HepG2 (cell line): ENCODE measurements around the gene LIMCH1. TPM values are rescaled to one million over a fixed set of nuclear protein-coding genes. Genes with fewer than 3 reads are reported as not detected.

Experiments used
- ATAC-seq: fragments of 200-7000 bp; cut with Tn5 transposase; 3 replicates; pipeline ENCODE4 v1.9.1; 2020; ENCODE audit warnings: mild to moderate bottlenecking, moderate library complexity
- BruUV-seq: library from RNA; stranded (reverse); fragments of 400-500 nt; replicated peaks from 2 replicates; lab custom pipeline; 2021; lab: Mats Ljungman, UMichigan
- CTCF ChIA-PET: fragments of 300-600 bp; formaldehyde crosslinking; extraction: SDS; loops from one replicate; lab custom pipeline; 2021; ENCODE audit warnings: low total read pairs, inconsistent platforms, low intra/inter-chr PET ratio; lab: Yijun Ruan, JAX
- POLR2A ChIA-PET: fragments of 350-600 bp; sonication (Branson Sonifier 250); formaldehyde crosslinking; loops from one replicate; lab custom pipeline; 2020; ENCODE audit warnings: antibody characterized with exemption, inconsistent platforms; lab: Yijun Ruan, JAX
- DNase-seq: peaks from one replicate; pipeline ENCODE4 v3.0.0-alpha.2; 2015; ENCODE audit warnings: low spot score
- FAIRE-seq: peaks from 3 replicates; lab custom pipeline; 2011; peaks lifted over from hg19 to GRCh38; lab: Jason Lieb, UNC
- H2AFZ ChIP-seq: one replicate; pipeline ENCODE4 v1.6.1; 2011; ENCODE audit warnings: low read length, inconsistent platforms
- H3K27ac ChIP-seq: fragments of 300-600 bp; 3 replicates; pipeline ENCODE4 v1.8.0; 2011; ENCODE audit warnings: mixed run types, mild to moderate bottlenecking, mixed read lengths, low read length, inconsistent platforms; ENCODE audit not compliant: insufficient read depth; ENCODE audit errors: extremely low read length
- H3K27me3 ChIP-seq, 2 experiments: fragments of 200-600 bp in 1 of 2; 2 replicates in 1 of 2; 3 replicates in 1 of 2; pipeline versions ENCODE4 v1.6.0 to v1.8.0; 2011; ENCODE audit warnings: low read length in 2 of 2, mild to moderate bottlenecking in 2 of 2, moderate library complexity in 2 of 2, inconsistent platforms in 1 of 2; ENCODE audit not compliant: insufficient read depth in 2 of 2, control insufficient read depth in 1 of 2
- H3K36me3 ChIP-seq, 2 experiments: fragments of 200-600 bp in 1 of 2; replicated peaks in 1 of 2; 2 replicates in 1 of 2; 3 replicates in 1 of 2; pipeline versions ENCODE4 v1.5.1 to v1.8.0; 2011; ENCODE audit warnings: low read length in 2 of 2, inconsistent platforms in 1 of 2; ENCODE audit not compliant: insufficient read depth in 2 of 2, control insufficient read depth in 1 of 2
- H3K4me1 ChIP-seq: 2 replicates; pipeline ENCODE4 v1.5.1; 2012; ENCODE audit warnings: low read length, inconsistent platforms; ENCODE audit not compliant: insufficient read depth
- H3K4me2 ChIP-seq: 2 replicates; pipeline ENCODE4 v1.6.0; 2011; ENCODE audit warnings: low read depth, low read length, inconsistent platforms
- H3K4me3 ChIP-seq, 3 experiments: fragments of 200-600 bp in 1 of 3; sonication (generic), shearing (Covaris generic) in 1 of 3; replicated peaks in 1 of 3; 2 replicates each; pipeline ENCODE4 v1.5.1; 2011 to 2016; ENCODE audit warnings: low read length in 3 of 3, inconsistent platforms in 2 of 3, low read depth in 2 of 3, mild to moderate bottlenecking in 2 of 3, control low read depth in 1 of 3, mixed read lengths in 1 of 3; ENCODE audit not compliant: insufficient read depth in 1 of 3
- H3K79me2 ChIP-seq: one replicate; pipeline ENCODE4 v1.6.1; 2011; ENCODE audit warnings: low read length, inconsistent platforms; ENCODE audit not compliant: insufficient read depth
- H3K9ac ChIP-seq: 2 replicates; pipeline ENCODE4 v1.6.0; 2011; ENCODE audit warnings: mild to moderate bottlenecking, low read depth, low read length, inconsistent platforms; ENCODE audit not compliant: insufficient read depth
- H3K9me3 ChIP-seq: 2 replicates; pipeline ENCODE4 v1.5.1; 2012; ENCODE audit warnings: mild to moderate bottlenecking, low read length
- H4K20me1 ChIP-seq: 2 replicates; pipeline ENCODE4 v1.6.0; 2011; ENCODE audit warnings: inconsistent platforms, mild to moderate bottlenecking, low read length, moderate library complexity; ENCODE audit not compliant: insufficient read depth
- HNF1A ChIP-seq, 2 experiments: sonication (generic) in 1 of 2; formaldehyde crosslinking in 1 of 2; IDR thresholded peaks; 2 replicates each; pipeline versions ENCODE4 v1.4.0 to v1.6.1; 2016 to 2020; ENCODE audit warnings: borderline replicate concordance in 1 of 2, low read depth in 1 of 2, mild to moderate bottlenecking in 1 of 2, missing genetic modification reagents in 1 of 2
- KDM1A ChIP-seq: IDR thresholded peaks from 2 replicates; pipeline ENCODE4 v1.6.1; 2016; ENCODE audit warnings: missing compliant biosample characterization
- MXI1 ChIP-seq: IDR thresholded peaks from 3 replicates; pipeline ENCODE4 v1.6.1; 2012; ENCODE audit warnings: low read depth, low read length, inconsistent platforms, borderline replicate concordance
- PAF1 ChIP-seq: IDR thresholded peaks from 2 replicates; pipeline ENCODE4 v1.6.1; 2016; ENCODE audit warnings: missing genetic modification reagents, missing compliant biosample characterization
- PBX3 ChIP-seq: sonication (generic); formaldehyde crosslinking; IDR thresholded peaks from 2 replicates; pipeline ENCODE4 v1.8.1; 2023; ENCODE audit warnings: missing genetic modification reagents, inconsistent platforms, borderline replicate concordance
- SRSF4 ChIP-seq: fragments of 200-400 bp; formaldehyde crosslinking; IDR thresholded peaks from one replicate; pipeline ENCODE4 v1.6.1; 2018; ENCODE audit warnings: mild to moderate bottlenecking, low read depth, low read length, moderate library complexity; ENCODE audit not compliant: poor library complexity, severe bottlenecking
- ZBTB38 ChIP-seq: sonication (generic); formaldehyde crosslinking; IDR thresholded peaks from 2 replicates; pipeline ENCODE4 v1.5.1; 2020; ENCODE audit warnings: mild to moderate bottlenecking, missing genetic modification reagents
- ZNF317 ChIP-seq: sonication (generic); formaldehyde crosslinking; IDR thresholded peaks from 2 replicates; pipeline ENCODE4 v1.5.0; 2020; ENCODE audit warnings: mild to moderate bottlenecking, missing genetic modification reagents
- ZNF646 ChIP-seq: sonication (generic); formaldehyde crosslinking; IDR thresholded peaks from 2 replicates; pipeline ENCODE4 v1.9.0; 2021; ENCODE audit warnings: mild to moderate bottlenecking, missing genetic modification reagents
- ZSCAN22 ChIP-seq: sonication (generic); formaldehyde crosslinking; IDR thresholded peaks from 2 replicates; pipeline ENCODE4 v1.4.0; 2020; ENCODE audit warnings: mild to moderate bottlenecking, missing genetic modification reagents
- WGBS: methylation state at CpG from one replicate; pipeline ENCODE4 v1.1.6; 2017; ENCODE audit warnings: low lambda C conversion rate; 5-methylcytosine and 5-hydroxymethylcytosine counted together
- in situ Hi-C: cut with HindIII; loops from 2 replicates; pipeline ENCODE4 v1.10.0; 2017; ENCODE audit warnings: low pct_unique_long_range_greater_than_20kb; ENCODE audit not compliant: extremely low pct_ligation_motif_present
- intact Hi-C: fragments of 100-400 bp; cut with micrococcal nuclease; formaldehyde crosslinking; loops from one replicate; pipeline ENCODE4 v1.10.0; 2022; ENCODE audit not compliant: unreplicated experiment
- polyA plus RNA-seq, 8 experiments: library from polyadenylated mRNA; depleted of rRNA in 3 of 8; stranded (reverse) in 7 of 8; unstranded in 1 of 8; fragments of >200 nt; fragmentation: Illumina TruSeq in 4 of 8; extraction: Trizol in 4 of 8; gene quantifications; 2 replicates each; pipeline versions ENCODE4 v1.2.1 to v1.2.3, GENCODE V29; 2011 to 2016; ENCODE audit warnings: low read depth in 4 of 8, missing spikeins in 1 of 8, mixed read lengths in 1 of 8; ENCODE audit not compliant: insufficient read depth in 1 of 8
- total RNA-seq, 5 experiments: library from RNA; depleted of rRNA; stranded (reverse); fragments of >200 nt; fragmentation: Illumina TruSeq; extraction: Trizol; gene quantifications; 2 replicates each; pipeline ENCODE4 v1.2.3, GENCODE V29; 2016; ENCODE audit warnings: low read depth in 1 of 5

Gene LIMCH1
- total and polyA plus RNA-seq, 2 of the 13 experiments (the other 11 are each of a cell fraction or from before 2014, with no cell fraction given): 0.04 TPM; not detected in 1

DNA sequence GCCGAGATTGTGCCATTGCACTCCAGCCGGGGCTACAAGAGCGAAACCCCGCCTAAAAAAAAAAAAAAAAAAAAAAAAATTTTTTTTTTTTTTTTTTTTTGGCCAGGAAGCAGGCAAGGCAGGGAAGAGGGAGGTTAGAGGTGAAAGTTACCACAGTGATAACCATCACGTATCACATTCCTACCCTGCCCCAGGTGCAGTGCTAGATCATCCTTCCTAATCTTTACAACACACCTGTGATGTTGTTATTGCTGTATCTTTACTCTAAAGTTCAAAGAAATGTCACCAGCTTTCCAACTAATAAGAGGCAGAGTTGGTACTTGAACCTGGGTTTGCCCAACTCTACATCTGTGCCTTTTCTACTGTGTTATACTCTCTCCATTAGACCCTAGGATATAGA, 7.2 kb upstream of the LIMCH1 start:
- WGBS: 2% methylated on average over 5 of the region's 5 CpGs
- no peak for ATAC-seq
- intact Hi-C loops (no loop called here), in situ Hi-C loops (no loop called here)
- Histone ChIP-seq H2AFZ (no peak overlapping the region), H3K4me1 (no peaks in the 10 kb centered on the region), H3K9ac (no peak overlapping the region), H3K27ac (no peak overlapping the region), H3K4me2 (no peak overlapping the region), H3K9me3 (no peaks in the 10 kb centered on the region), H3K4me3 (no peak overlapping the region), H3K36me3 (no peaks in the 10 kb centered on the region), H4K20me1 (no peaks in the 10 kb centered on the region), H3K79me2 (no peaks in the 10 kb centered on the region), H3K27me3 (peaks cover 0 to 8% of the 10 kb centered on the region in 2 experiments; a peak in 3 of 5 replicates)
- ChIA-PET POLR2A (no interaction called here), CTCF (no interaction called here)
- DNase-seq: no peak
- no peak for FAIRE-seq
- no TSS peak for BruUV-seq
- TF ChIP-seq PAF1 (CRISPR knock-in tag) (no peak), ZSCAN22 (CRISPR knock-in tag) (no peak), ZBTB38 (CRISPR knock-in tag) (no peak), ZNF317 (CRISPR knock-in tag) (no peak), MXI1 (no peak), HNF1A (IDR thresholded peaks at IDR 0.05; ENCODE audit: low read depth) (no peak), HNF1A (CRISPR knock-in tag; IDR thresholded peaks at IDR 0.05; ENCODE audit: borderline replicate concordance) (no peak), KDM1A (CRISPR knock-in tag) (no peak), PBX3 (no peak), ZNF646 (CRISPR knock-in tag) (no peak), SRSF4 (no peak)
